HG03025 (cell line): ENCODE data around the gene LRRC27.
A peak's percentile ranks its signal among the peaks of the same experiment; 100 is the strongest.
"Not testable (repeated sequence)": the region's sequence is repeated elsewhere in the genome, so short reads cannot be mapped to it uniquely, and the experiment has no call there.

ENCODE experiments used
- ATAC-seq: cut with Tn5 transposase; IDR thresholded peaks from one replicate; pipeline ENCODE4 v1.9.1; 2021; ENCODE audit warnings: mild to moderate bottlenecking, moderate library complexity; ENCODE audit not compliant: unreplicated experiment, low FRiP score

LRRC27 gene

GRCh38 chr10:132313865-132314264 lies 18.1 kb upstream of the LRRC27 start:
- no peak for ATAC-seq

DNA sequence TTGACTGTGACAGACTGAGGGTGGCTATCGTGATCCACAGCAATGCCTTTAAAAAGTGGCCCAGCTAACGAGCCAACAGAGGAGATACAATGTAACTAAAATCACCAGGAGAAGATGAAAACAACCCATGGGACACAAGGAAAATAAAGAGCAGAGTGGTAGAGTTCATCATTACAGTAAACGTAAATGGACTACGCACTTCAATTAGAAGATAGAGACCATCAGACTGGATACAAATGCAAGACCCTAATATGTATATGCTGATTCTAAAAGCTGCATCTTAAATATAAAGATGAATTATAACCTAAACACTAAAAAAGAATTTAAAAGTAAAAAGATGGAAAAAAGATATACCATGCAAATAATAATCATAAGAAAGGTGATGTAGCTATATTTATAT lies 17.7 kb upstream of the LRRC27 start:
- ATAC-seq = no peak

- not testable (repeated sequence) for ATAC-seq
These were observed 17.1 kb upstream of the LRRC27 start for GRCh38 chr10:132314881-132315280.

DNA sequence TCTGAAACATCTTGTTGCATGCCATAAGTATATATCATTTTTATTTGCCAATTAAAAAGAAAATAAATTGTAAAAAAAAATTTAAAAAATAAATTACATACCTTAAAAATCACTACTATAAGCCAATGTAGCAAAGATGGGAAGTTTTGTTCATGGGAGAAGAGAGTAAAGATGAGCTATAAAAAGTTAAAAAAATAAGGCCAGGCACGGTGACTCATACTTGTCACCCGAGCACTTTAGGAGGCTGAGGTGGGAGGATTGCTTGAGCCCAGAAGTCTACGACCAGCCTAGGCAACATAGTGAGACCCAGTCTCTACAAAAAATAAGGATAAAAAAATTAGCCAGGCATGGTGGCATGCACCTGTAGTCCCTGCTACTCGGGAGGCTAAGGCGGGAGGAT lies 15.9 kb upstream of the LRRC27 start:
- no peak for ATAC-seq

- ATAC-seq = not testable (repeated sequence)
These were observed 14.5 kb upstream of the LRRC27 start for GRCh38 chr10:132317477-132317876.

DNA sequence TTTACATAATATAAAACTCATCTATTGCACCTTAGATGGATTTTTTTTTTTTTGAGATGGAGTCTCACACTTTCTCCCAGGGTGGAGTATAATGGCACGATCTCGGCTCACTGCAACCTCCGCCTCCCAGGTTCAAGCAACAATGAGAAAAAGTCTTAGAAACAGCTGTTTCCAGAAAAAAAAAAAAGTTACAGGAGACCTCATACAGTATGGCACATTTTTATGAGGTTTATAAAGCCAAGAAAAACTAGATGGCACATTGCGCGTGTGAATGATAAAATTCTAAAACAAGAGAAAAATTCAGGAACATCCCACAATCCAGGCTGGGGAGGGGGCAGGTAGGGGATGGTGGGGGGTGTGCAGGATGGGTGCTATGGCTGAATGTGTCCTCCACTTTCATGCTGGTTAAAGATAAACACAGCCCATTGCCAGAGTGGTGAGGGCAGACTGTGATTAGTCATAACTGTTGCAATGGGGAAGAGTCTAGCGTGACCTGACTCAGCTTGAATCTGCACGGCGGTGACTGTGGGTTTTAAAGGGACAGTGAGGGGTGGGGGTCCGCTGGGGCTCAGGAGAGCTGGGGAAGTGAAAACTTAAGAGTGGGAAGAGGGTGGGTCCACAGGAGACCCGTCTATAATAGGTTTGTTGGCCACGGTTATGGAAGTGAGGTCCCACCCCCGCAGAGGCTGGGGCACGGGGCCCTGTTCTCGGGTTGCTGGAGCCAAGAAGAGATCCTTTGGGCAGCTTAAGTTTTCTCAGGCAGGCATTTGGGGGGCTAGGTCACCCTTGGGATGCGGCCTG lies 11.9 kb upstream of the LRRC27 start:
- ATAC-seq = peak; percentile 95

DNA sequence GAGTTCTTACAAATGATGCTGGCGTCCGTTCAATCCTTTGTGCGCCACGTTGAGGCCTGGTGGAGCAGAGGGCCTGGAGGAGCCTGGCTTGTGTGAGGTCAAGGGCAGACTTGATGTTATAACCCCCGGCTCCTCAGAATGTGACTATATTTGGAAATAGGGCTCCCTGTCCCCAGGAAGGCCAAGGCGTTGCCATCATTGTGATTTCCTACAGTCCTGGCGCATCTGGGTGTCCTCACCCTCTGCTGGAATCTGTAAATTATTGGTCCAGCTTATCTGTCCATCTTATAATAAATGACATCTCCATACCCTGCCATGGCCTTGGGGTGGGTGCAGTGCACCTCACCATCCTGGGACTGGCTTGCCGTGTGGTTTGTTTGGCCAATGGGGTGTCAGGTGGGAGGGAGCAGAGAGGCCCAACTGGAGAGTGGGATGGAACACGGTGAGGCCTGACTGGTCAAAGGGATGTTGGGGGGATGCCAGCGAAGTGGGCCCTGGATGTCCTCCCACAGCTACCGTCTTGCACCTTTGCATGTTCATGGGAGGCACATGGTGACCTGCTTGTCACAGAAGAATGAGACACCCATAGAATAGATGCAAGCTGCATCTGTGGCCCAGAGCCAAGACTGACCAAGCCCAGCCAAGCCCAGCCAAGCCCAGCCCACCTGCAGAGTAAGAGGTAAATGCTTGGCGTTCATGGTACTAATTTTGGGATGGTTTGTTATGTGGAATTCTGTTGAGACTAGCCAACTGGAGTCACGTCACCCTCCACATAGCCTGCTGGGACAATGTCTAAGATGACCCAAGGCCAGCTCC lies 11.1 kb upstream of the LRRC27 start:
- ATAC-seq = peak; percentile 2

DNA sequence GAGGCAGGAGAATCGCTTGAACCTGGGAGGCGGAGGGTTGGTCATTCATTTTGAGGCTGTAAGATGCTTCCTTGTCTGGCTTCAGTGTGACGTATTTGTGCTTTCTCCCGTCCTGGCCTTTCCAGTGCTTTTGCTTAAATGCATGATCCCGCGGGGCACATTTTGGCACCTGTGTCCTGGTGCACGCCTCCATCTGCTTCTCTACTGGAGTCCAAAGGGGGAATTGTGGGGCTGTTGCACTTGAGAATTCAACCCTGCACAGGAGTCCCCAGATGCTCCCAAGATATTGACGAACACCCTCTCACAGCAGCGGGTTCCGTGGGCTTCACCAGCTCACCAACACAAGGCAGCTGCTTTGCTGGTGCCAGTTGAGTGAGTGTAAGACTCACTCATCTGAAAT lies 10.3 kb upstream of the LRRC27 start:
- no peak for ATAC-seq

DNA sequence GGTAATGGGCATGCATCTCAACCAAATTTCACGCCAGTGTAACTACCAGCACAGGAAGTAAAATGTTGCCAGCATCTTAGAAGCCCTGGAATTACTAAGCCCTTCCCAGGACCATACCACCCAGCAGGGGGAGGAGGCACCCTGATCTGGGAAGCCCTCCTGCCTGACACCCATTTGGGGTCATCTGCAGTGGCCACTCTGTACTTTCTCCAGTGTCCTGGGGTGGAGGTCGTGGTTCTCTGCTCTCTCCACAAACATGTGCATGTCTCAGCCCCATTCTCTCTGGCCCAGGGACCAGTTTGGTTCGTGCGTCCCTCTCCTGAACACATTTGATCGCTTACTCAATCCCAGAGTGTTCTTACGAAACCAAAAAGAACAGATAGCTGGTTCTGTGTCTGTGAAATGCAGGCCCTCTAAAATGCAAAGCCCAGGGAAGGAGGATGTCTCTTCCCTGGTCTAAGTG lies 9.4 kb upstream of the LRRC27 start:
- no peak for ATAC-seq

GRCh38 chr10:132324186-132324585 lies 7.8 kb upstream of the LRRC27 start:
- ATAC-seq = no peak

- ATAC-seq = no peak
These were observed 5.6 kb upstream of the LRRC27 start for GRCh38 chr10:132326344-132326889.

DNA sequence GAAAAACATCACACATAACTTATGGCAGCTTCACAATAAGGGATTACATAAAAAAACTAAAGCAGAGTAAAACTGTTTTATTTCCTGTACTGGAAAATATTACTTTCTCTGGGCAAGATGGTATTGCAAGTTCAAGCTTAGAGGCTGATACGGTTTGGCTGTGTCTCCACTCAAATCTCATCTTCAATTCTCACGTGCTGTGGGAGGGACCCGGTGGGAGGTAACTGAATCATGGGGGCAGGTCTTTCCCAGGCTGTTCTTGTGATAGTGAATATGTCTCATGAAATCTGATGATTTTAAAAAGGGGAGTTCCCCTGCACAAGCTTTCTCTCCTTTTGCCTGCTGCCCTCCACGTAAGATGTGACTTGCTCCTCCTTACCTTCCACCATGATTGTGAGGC lies 5.1 kb upstream of the LRRC27 start:
- ATAC-seq = no peak

GRCh38 chr10:132328106-132328505 lies 3.9 kb upstream of the LRRC27 start:
- ATAC-seq = no peak

- ATAC-seq = no peak
These were observed 3.3 kb upstream of the LRRC27 start for GRCh38 chr10:132328738-132329137.

GRCh38 chr10:132329565-132330485 lies 2.2 kb upstream of the LRRC27 start:
- no peak for ATAC-seq

GRCh38 chr10:132330486-132330833 lies 1.5 kb upstream of the LRRC27 start:
- ATAC-seq = no peak

DNA sequence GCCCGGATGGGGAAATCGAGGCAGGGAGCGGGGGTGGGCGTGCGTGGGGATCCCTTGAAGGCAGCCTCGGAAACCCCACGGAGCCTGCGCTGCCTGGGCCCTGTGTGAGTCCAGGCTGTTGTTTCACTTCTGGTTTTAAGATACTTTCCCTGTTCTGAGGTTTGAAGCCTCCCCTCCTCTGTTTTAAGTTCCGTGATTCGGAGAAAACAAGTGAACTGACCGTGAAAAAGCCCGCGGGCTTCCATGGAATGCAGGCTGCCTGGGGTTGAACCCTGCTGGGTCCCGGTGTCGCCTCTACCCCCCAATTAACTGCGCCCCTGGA lies 401 bp downstream of the LRRC27 start:
- peak; percentile 57 for ATAC-seq

- ATAC-seq = no peak
These were observed 1.4 kb downstream of the LRRC27 start for GRCh38 chr10:132333386-132333785.

- no peak for ATAC-seq
These were observed 2.7 kb downstream of the LRRC27 start for GRCh38 chr10:132334631-132335188.
